SK-N-MC (cell line): ENCODE results near the gene PLEKHA7.

Experiments used
- DNase-seq: peaks from one replicate; pipeline ENCODE4 v3.0.0-alpha.2; 2011; ENCODE audit warnings: low read depth, low spot score
- H3K27ac ChIP-seq: fragments of 200-600 bp; sonication (generic); 2 replicates; pipeline ENCODE4 v1.5.1; 2016; ENCODE audit warnings: mixed run types
- H3K36me3 ChIP-seq: fragments of 200-600 bp; sonication (generic); 2 replicates; pipeline ENCODE4 v1.6.1; 2017; ENCODE audit warnings: antibody characterized with exemption, low read length, mixed read lengths; ENCODE audit not compliant: insufficient read depth
- H3K4me3 ChIP-seq: fragments of 200-600 bp; sonication (generic); 2 replicates; pipeline ENCODE4 v1.5.1; 2016
- H3K9ac ChIP-seq: fragments of 200-600 bp; sonication (generic); 2 replicates; pipeline ENCODE4 v1.8.0; 2017; ENCODE audit warnings: mixed run types, mixed read lengths; ENCODE audit not compliant: insufficient read length
- H3K9me3 ChIP-seq: fragments of 200-600 bp; sonication (generic); 2 replicates; pipeline ENCODE4 v1.6.1; 2017; ENCODE audit warnings: low read depth, mild to moderate bottlenecking, antibody characterized with exemption, low read length, moderate library complexity, mixed read lengths
- EZH2 ChIP-seq: fragments of 200-600 bp; sonication (generic); IDR thresholded peaks from one replicate; pipeline ENCODE4 v1.6.1; 2017; ENCODE audit warnings: antibody characterized with exemption
- FOXP2 ChIP-seq: optimal IDR thresholded peaks from 2 replicates; pipeline ENCODE3; 2011; ENCODE audit warnings: mild to moderate bottlenecking, moderate library complexity; ENCODE audit not compliant: insufficient read depth; ENCODE audit errors: extremely low read length, control extremely low read depth
- POLR2AphosphoS5 ChIP-seq: IDR thresholded peaks from 2 replicates; pipeline ENCODE4 v1.6.1; 2012; ENCODE audit warnings: mild to moderate bottlenecking, low read depth, low read length, borderline replicate concordance

Gene PLEKHA7

GRCh38 chr11:16902182-16902581, 112.0 kb downstream of the PLEKHA7 start:
- Histone ChIP-seq H3K36me3 (no peaks in the 10 kb centered on the region), H3K27ac (no peak overlapping the region), H3K9ac (no peak overlapping the region), H3K9me3 (no peaks in the 10 kb centered on the region), H3K4me3 (no peak overlapping the region)
- TF ChIP-seq FOXP2 (no peak), EZH2 (no peak)
- DNase-seq, result no peak

GRCh38 chr11:16900491-16900890, 113.7 kb downstream of the PLEKHA7 start:
- Histone ChIP-seq H3K4me3 (no peak overlapping the region), H3K36me3 (no peaks in the 10 kb centered on the region), H3K9ac (no peak overlapping the region), H3K27ac (no peak overlapping the region), H3K9me3 (no peaks in the 10 kb centered on the region)
- no peak for DNase-seq
- TF ChIP-seq EZH2 (no peak), POLR2AphosphoS5 (no peak), FOXP2 (no peak)

- no peak for DNase-seq
- no peaks in the 10 kb centered on the region for H3K36me3 ChIP-seq
- H3K9ac ChIP-seq, result no peak overlapping the region
- H3K9me3 ChIP-seq, result no peaks in the 10 kb centered on the region
- H3K27ac ChIP-seq, result no peak overlapping the region
- no peak overlapping the region for H3K4me3 ChIP-seq
- TF ChIP-seq POLR2AphosphoS5 (no peak), EZH2 (no peak), FOXP2 (no peak)
Observed at GRCh38 chr11:16899708-16900303, 114.4 kb downstream of the PLEKHA7 start.

- Histone ChIP-seq H3K27ac (peak overlapping the region; percentile 86), H3K36me3 (no peaks in the 10 kb centered on the region), H3K9ac (no peak overlapping the region), H3K4me3 (peak overlapping the region; percentile 72), H3K9me3 (no peaks in the 10 kb centered on the region)
- TF ChIP-seq POLR2AphosphoS5 (no peak), FOXP2 (no peak), EZH2 (no peak)
- DNase-seq, result no peak
Observed at GRCh38 chr11:16898274-16898985, 115.8 kb downstream of the PLEKHA7 start.

- Histone ChIP-seq H3K9ac (no peak overlapping the region), H3K4me3 (peak overlapping the region; percentile 72), H3K36me3 (no peaks in the 10 kb centered on the region), H3K9me3 (no peaks in the 10 kb centered on the region), H3K27ac (peak overlapping the region; percentile 86)
- no peak for TF ChIP-seq FOXP2
- no peak for TF ChIP-seq EZH2
- no peak for TF ChIP-seq POLR2AphosphoS5
- DNase-seq, result peak; percentile 58
Observed at GRCh38 chr11:16897470-16898061, 116.6 kb downstream of the PLEKHA7 start.

- no peaks in the 10 kb centered on the region for H3K36me3 ChIP-seq
- TF ChIP-seq EZH2 (no peak), FOXP2 (no peak), POLR2AphosphoS5 (no peak)
- peak overlapping the region; percentile 72; the same call in 1 of the 2 replicates for H3K4me3 ChIP-seq
- DNase-seq, result no peak
- H3K27ac ChIP-seq, result peak overlapping the region; percentile 86; the same call in 1 of the 2 replicates
- no peak overlapping the region for H3K9ac ChIP-seq
- no peaks in the 10 kb centered on the region for H3K9me3 ChIP-seq
Observed at GRCh38 chr11:16896729-16897469, 117.3 kb downstream of the PLEKHA7 start.

GRCh38 chr11:16895306-16895705, 118.9 kb downstream of the PLEKHA7 start:
- no peak overlapping the region for H3K4me3 ChIP-seq
- no peaks in the 10 kb centered on the region for H3K36me3 ChIP-seq
- no peak overlapping the region for H3K9ac ChIP-seq
- 0 out of 2 replicates have a peak, but pooled peaks cover 2% of the 10 kb centered on the region for H3K9me3 ChIP-seq
- no peak for DNase-seq
- H3K27ac ChIP-seq, result no peak overlapping the region
- TF ChIP-seq FOXP2 (no peak), POLR2AphosphoS5 (no peak), EZH2 (no peak)

- no peak for DNase-seq
- Histone ChIP-seq H3K4me3 (no peak overlapping the region), H3K9ac (no peak overlapping the region), H3K36me3 (no peaks in the 10 kb centered on the region), H3K9me3 (0 out of 2 replicates have a peak, but pooled peaks cover 4% of the 10 kb centered on the region), H3K27ac (no peak overlapping the region)
- no peak for TF ChIP-seq POLR2AphosphoS5
- no peak for TF ChIP-seq EZH2
- TF ChIP-seq FOXP2, result no peak
Observed at GRCh38 chr11:16893456-16894066, 120.7 kb downstream of the PLEKHA7 start.
